Cardiac muscle cell (in vitro differentiated cells and primary cell): ENCODE measurements around the gene NXN. TPM values are rescaled to one million over a fixed set of nuclear protein-coding genes. Genes with fewer than 3 reads are reported as not detected.

Experiments
- DNase-seq, 2 donors: peaks; one replicate each; pipeline versions ENCODE4 v3.0.0 to v3.0.0-alpha.2; 2010 to 2017; ENCODE audit warnings: low read depth in 1 of 2, low spot score in 1 of 2
- H3K27ac ChIP-seq: fragments of 200-600 bp; sonication (generic); 2 replicates; pipeline ENCODE4 v1.5.1; 2016
- H3K27me3 ChIP-seq: fragments of 200-600 bp; sonication (generic); 2 replicates; pipeline ENCODE4 v1.6.0; 2016; ENCODE audit warnings: control low read depth
- H3K36me3 ChIP-seq: fragments of 200-600 bp; sonication (generic); 2 replicates; pipeline ENCODE4 v1.5.1; 2016; ENCODE audit warnings: control low read depth
- H3K4me1 ChIP-seq: fragments of 200-600 bp; sonication (generic); 2 replicates; pipeline ENCODE4 v1.8.1; 2017; ENCODE audit warnings: low read depth, mild to moderate bottlenecking, mixed run types
- H3K4me3 ChIP-seq: fragments of 200-600 bp; sonication (generic); 2 replicates; pipeline ENCODE4 v1.5.1; 2016; ENCODE audit warnings: mild to moderate bottlenecking
- H3K9me3 ChIP-seq: fragments of 200-600 bp; sonication (generic); 2 replicates; pipeline ENCODE4 v1.5.1; 2017; ENCODE audit warnings: low read depth, mild to moderate bottlenecking, control low read depth
- polyA plus RNA-seq: library from polyadenylated mRNA; unstranded; fragments of >200 nt; fragmentation: Nextera tagmentation; extraction: Ambion mirVana; gene quantifications from 2 replicates; pipeline ENCODE4 v1.2.1, GENCODE V29; 2016
- total RNA-seq: library from RNA; depleted of rRNA; stranded (reverse); fragments of >200 nt; gene quantifications from 2 replicates; pipeline ENCODE4 v1.2.3, GENCODE V29; 2016
- TF ChIP-seq, protein P1 (sequence below): IDR thresholded peaks from 2 replicates; pipeline ENCODE4 v1.5.1; 2012; ENCODE audit warnings: low read depth, mild to moderate bottlenecking, low read length

The NXN gene
- total and polyA plus RNA-seq, 2 experiments from 2014 or later: 120 to 122 TPM

DNA sequence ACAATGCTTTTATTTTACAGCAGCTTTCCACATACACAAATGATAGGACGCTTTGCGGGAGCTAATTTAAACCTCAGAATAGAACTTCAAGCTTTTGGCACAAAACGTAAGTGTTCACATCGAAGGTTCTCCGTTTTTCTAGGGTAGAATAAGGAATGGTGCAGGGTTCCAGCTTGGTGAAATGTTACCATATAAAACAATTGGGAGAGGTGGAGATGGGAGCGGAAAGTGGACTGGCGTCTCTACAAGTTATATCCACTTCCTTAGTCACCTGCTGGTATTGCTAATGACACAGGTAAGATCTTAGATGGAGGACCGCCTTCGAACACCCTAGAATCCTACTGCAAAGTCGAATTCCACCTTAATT lies 1.7 kb upstream of the NXN start:
- Histone ChIP-seq H3K27me3 (no peaks in the 10 kb centered on the region), H3K9me3 (no peaks in the 10 kb centered on the region), H3K36me3 (no peaks in the 10 kb centered on the region), H3K4me1 (peaks cover 24% of the 10 kb centered on the region), H3K4me3 (no peak overlapping the region), H3K27ac (no peak overlapping the region)
- TF ChIP-seq, protein P1, sequence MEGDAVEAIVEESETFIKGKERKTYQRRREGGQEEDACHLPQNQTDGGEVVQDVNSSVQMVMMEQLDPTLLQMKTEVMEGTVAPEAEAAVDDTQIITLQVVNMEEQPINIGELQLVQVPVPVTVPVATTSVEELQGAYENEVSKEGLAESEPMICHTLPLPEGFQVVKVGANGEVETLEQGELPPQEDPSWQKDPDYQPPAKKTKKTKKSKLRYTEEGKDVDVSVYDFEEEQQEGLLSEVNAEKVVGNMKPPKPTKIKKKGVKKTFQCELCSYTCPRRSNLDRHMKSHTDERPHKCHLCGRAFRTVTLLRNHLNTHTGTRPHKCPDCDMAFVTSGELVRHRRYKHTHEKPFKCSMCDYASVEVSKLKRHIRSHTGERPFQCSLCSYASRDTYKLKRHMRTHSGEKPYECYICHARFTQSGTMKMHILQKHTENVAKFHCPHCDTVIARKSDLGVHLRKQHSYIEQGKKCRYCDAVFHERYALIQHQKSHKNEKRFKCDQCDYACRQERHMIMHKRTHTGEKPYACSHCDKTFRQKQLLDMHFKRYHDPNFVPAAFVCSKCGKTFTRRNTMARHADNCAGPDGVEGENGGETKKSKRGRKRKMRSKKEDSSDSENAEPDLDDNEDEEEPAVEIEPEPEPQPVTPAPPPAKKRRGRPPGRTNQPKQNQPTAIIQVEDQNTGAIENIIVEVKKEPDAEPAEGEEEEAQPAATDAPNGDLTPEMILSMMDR: no peak
- DNase-seq: no peak

DNA sequence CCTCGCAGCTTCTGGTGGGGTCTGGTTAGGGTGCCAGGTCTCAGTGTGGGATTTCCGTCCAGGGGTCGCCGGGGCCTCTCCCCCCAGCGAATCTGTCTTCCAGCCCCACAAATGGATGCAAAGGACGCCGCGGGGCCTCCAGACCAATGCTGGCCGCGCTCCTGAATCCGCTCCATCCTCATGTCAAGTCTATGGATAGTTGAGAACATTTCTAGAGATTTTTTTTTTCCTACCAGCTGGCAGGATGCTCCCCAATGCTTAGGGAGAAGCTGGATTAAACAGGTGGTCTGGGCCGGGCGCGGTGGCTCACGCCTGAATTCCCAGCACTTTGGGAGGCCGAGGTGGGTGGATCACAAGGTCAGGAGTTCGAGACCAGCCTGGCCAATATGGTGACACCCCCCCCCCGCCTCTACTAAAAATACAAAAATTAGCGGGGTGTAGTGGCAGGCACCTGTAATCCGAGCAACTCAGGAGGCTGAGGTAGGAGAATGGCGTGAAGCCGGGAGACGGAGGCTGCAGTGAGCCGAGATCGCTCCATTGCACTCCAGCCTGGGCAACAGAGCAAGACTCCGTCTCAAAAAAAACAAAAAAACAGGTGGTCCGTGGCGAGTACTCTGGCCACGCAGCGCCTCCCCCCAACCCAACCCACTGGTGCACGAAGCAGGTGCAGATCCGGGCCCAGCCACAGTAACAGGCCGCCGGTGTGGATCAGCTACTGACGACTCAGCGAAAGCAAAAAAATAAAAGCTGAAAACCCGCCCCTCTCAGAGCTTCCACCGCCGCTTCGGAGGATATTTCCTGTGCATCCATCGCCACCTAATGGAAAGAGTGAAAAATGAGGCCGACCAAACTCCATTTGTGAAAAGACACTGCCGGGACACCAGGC lies 1.1 kb upstream of the NXN start:
- H3K27me3 ChIP-seq: no peaks in the 10 kb centered on the region
- H3K4me3 ChIP-seq: peak overlapping the region; percentile 42
- H3K36me3 ChIP-seq: no peaks in the 10 kb centered on the region
- H3K4me1 ChIP-seq: peaks cover 30% of the 10 kb centered on the region
- DNase-seq: peak; percentile 89 to 93
- TF ChIP-seq, protein P1: peak; percentile 74
- no peaks in the 10 kb centered on the region for H3K9me3 ChIP-seq
- peak overlapping the region; percentile 90 for H3K27ac ChIP-seq

DNA sequence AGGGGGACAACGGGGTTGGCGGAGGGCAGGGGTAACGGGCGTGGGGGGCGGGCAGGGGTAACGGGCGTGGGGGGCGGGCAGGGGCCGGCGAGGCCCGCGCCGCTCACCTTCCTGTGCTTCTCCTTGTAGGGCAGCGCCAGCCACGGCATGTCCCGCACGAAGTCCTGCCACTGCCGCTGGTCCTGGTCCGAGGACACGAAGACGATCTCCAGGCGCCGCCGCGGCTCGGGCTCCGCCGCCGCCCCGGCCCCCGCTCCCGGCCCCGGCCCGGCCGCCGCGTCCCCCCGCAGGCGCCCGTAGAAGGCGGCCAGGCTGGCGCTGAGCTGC lies 401 bp downstream of the NXN start:
- Histone ChIP-seq H3K4me1 (peaks cover 37% of the 10 kb centered on the region), H3K27me3 (no peaks in the 10 kb centered on the region), H3K36me3 (no peaks in the 10 kb centered on the region), H3K9me3 (no peaks in the 10 kb centered on the region), H3K27ac (peak overlapping the region; percentile 90), H3K4me3 (peak overlapping the region; percentile 93)
- TF ChIP-seq, protein P1: no peak
- DNase-seq: no peak

DNA sequence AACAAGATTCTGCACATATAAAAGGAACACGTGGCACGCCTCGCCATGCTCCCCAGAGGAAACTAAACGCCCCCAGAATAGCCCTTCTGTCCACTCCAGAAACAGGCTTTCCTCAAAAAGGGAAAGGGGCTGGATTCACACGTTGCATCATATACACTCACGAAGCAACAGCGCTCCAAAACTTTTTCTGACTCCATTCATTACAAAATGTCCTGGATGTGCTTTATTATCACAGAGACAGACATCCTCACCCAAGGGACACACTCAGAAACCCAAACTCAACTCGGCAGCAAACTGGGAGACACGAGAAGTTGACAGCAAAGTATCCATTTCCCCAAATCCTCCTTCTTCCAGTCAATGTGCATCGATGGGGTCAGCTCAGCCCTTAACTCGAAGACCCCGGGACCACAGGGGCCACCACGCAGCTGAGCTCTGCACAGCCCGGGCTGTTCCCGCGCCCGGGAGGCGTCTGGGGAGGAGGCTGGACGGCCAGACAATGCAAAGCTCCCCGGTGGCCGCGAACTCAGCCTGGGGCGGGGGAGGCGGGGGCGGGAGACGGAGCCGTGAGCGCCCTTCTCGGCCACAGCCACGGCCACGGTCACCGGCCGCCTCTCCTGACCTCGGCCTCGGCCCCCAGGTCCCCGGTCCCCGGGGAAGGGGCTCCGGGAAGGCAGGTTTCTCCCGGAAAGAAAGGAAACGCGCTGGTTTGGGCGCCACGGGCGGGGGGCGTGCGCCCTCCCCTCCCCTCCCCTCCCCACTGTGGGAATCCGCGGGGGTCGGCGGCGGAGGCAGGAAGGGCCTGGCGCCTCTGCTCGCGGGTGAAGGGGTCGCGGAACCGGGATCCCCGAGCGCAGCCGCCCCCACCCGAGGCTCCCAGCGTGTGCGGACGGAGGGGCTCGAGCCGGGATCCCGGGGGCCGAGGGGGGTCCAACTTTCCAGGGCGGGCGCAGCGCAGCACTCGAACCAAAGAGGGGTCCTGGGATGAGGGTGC lies 1.2 kb downstream of the NXN start:
- Histone ChIP-seq H3K4me3 (peak overlapping the region; percentile 93), H3K9me3 (no peaks in the 10 kb centered on the region), H3K27ac (peak overlapping the region; percentile 90), H3K36me3 (no peaks in the 10 kb centered on the region), H3K4me1 (peaks cover 37% of the 10 kb centered on the region), H3K27me3 (no peaks in the 10 kb centered on the region)
- TF ChIP-seq, protein P1: no peak
- peak; percentile 32 to 57 for DNase-seq

DNA sequence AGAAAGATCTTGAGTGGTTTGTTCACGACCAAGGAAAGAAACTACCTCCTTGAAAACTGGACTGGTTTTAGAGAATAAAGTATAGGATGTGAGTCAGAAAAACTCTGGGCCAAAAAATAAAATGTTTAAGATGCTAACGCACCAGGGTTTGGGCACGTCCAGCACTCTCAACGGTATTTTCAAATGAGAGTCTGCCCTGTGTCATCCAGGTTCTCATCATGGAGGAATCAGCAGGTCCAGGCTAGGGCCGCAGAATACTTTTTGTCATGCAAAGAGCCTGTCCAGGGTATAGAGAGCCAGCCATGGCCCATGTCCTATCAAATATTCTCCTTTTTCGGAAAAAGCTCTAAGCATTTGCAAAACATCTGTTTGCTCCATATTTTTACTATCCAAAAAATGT lies 2.4 kb downstream of the NXN start:
- peak overlapping the region; percentile 90 for H3K27ac ChIP-seq
- peak overlapping the region; percentile 93 for H3K4me3 ChIP-seq
- peaks cover 37% of the 10 kb centered on the region for H3K4me1 ChIP-seq
- DNase-seq: no peak
- no peaks in the 10 kb centered on the region for H3K27me3 ChIP-seq
- H3K36me3 ChIP-seq: no peaks in the 10 kb centered on the region
- no peaks in the 10 kb centered on the region for H3K9me3 ChIP-seq
- TF ChIP-seq, protein P1: no peak
